Panc1 (cell line): ENCODE data around the gene MCTP1.

ENCODE experiments used
- CTCF ChIP-seq: fragments of 450-650 bp; IDR thresholded peaks from 2 replicates; pipeline ENCODE4 v1.5.1; 2017; ENCODE audit warnings: mild to moderate bottlenecking
- POLR2AphosphoS5 ChIP-seq: IDR thresholded peaks from 2 replicates; pipeline ENCODE4 v1.6.1; 2012; ENCODE audit warnings: mild to moderate bottlenecking, low read depth, low read length, moderate library complexity
- REST ChIP-seq, 2 experiments: IDR thresholded peaks; 2 replicates each; pipeline ENCODE4 v1.6.1; 2011 to 2012; ENCODE audit warnings: low read depth in 2 of 2, control low read depth in 1 of 2, low read length in 1 of 2, mild to moderate bottlenecking in 1 of 2, moderate library complexity in 1 of 2; ENCODE audit not compliant: insufficient read depth in 1 of 2
- SIN3A ChIP-seq: IDR thresholded peaks from 2 replicates; pipeline ENCODE4 v1.6.1; 2012; ENCODE audit warnings: low read depth, mild to moderate bottlenecking, low read length, moderate library complexity, borderline replicate concordance; ENCODE audit not compliant: insufficient read depth
- TCF7L2 ChIP-seq: IDR thresholded peaks from 2 replicates; pipeline ENCODE4 v1.6.1; 2011; ENCODE audit warnings: mild to moderate bottlenecking, low read depth, low read length, inconsistent platforms

- TF ChIP-seq REST (IDR thresholded peaks at IDR 0.05; ENCODE audit: insufficient read depth in 1 of 2, low read depth in 2 of 2, low read length in 1 of 2) (no peak), CTCF (no peak), POLR2AphosphoS5 (no peak), SIN3A (no peak), TCF7L2 (no peak)
Measured at GRCh38 chr5:94744906-94745305, 540.0 kb downstream of the MCTP1 start.
